B cell (primary cell): Measurements from ENCODE around the gene GPC2. TPM values are rescaled to one million over a fixed set of nuclear protein-coding genes. Genes with fewer than 3 reads are reported as not detected.

Experiments
- ATAC-seq: fragments of 200-7000 bp; cut with Tn5 transposase; one replicate; pipeline ENCODE4 v1.10.0; 2021; ENCODE audit warnings: low read depth, mild to moderate bottlenecking, moderate number of reproducible peaks, moderate library complexity
- CTCF ChIA-PET: fragments of 350-600 bp; sonication (Branson Sonifier 250); formaldehyde crosslinking; loops from one replicate; lab custom pipeline; 2021; ENCODE audit warnings: antibody characterized with exemption, inconsistent platforms; lab: Charles Lee
- POLR2A ChIA-PET: fragments of 350-600 bp; sonication (Branson Sonifier 250); formaldehyde crosslinking; loops from one replicate; lab custom pipeline; 2021; ENCODE audit warnings: antibody characterized with exemption; lab: Charles Lee
- DNase-seq: peaks from one replicate; pipeline ENCODE4 v3.0.0; 2013
- H2AFZ ChIP-seq: 2 replicates; pipeline ENCODE4 v1.6.1; 2012; ENCODE audit warnings: mild to moderate bottlenecking, low read depth, low read length; ENCODE audit not compliant: insufficient read depth, poor library complexity, severe bottlenecking
- H3K27ac ChIP-seq, 2 donors: 1 replicate in 1 of 2; 2 replicates in 1 of 2; pipeline ENCODE4 v1.5.1; 2012 to 2013; ENCODE audit warnings: low read length in 2 of 2, mild to moderate bottlenecking in 2 of 2, moderate library complexity in 1 of 2
- H3K27me3 ChIP-seq, 4 experiments: fragments of 200-600 bp in 1 of 4; sonication (generic) in 1 of 4; replicated peaks in 1 of 4; 1 replicate in 2 of 4; 2 replicates in 2 of 4; pipeline versions ENCODE4 v1.6.1 to v1.7.0; 2013 to 2016; ENCODE audit warnings: low read length in 3 of 4, mild to moderate bottlenecking in 2 of 4, mixed read lengths in 1 of 4, moderate library complexity in 1 of 4; ENCODE audit not compliant: insufficient read depth in 4 of 4, control insufficient read depth in 3 of 4; ENCODE audit errors: control extremely low read depth in 1 of 4
- H3K36me3 ChIP-seq, 2 experiments: replicated peaks in 1 of 2; 1 replicate in 1 of 2; 2 replicates in 1 of 2; pipeline versions ENCODE4 v1.6.1 to v1.7.1; 2013; ENCODE audit warnings: low read length in 1 of 2; ENCODE audit not compliant: insufficient read depth in 2 of 2, control insufficient read depth in 1 of 2; ENCODE audit errors: control extremely low read depth in 1 of 2, extremely low read depth in 1 of 2
- H3K4me1 ChIP-seq, 2 donors: fragments of 200-600 bp in 1 of 2; sonication (generic) in 1 of 2; 1 replicate in 1 of 2; 2 replicates in 1 of 2; pipeline versions ENCODE4 v1.5.1 to v1.6.1; 2013 to 2017; ENCODE audit warnings: low read length in 2 of 2; ENCODE audit not compliant: control insufficient read depth in 2 of 2, insufficient read depth in 2 of 2
- H3K4me2 ChIP-seq: replicated peaks from 2 replicates; pipeline ENCODE3; 2012; ENCODE audit warnings: mild to moderate bottlenecking, low read depth, low read length; ENCODE audit not compliant: poor library complexity, severe bottlenecking
- H3K4me3 ChIP-seq, 5 experiments: fragments of 200-600 bp in 1 of 5; sonication (generic) in 1 of 5; 1 replicate in 3 of 5; 2 replicates in 2 of 5; pipeline versions ENCODE4 v1.5.1 to v1.7.0; 2011 to 2016; ENCODE audit warnings: low read length in 4 of 5, mild to moderate bottlenecking in 4 of 5, low read depth in 2 of 5, control low read depth in 1 of 5, moderate library complexity in 1 of 5; ENCODE audit not compliant: insufficient read depth in 1 of 5; ENCODE audit errors: control extremely low read depth in 1 of 5, extremely low read depth in 1 of 5
- H3K79me2 ChIP-seq: fragments of 200-600 bp; sonication (generic); one replicate; pipeline ENCODE4 v1.6.0; 2016; ENCODE audit warnings: low read length; ENCODE audit not compliant: control insufficient read depth, insufficient read depth
- H3K9ac ChIP-seq: fragments of 200-600 bp; sonication (generic); 2 replicates; pipeline ENCODE4 v1.6.1; 2017; ENCODE audit warnings: mild to moderate bottlenecking, low read length, moderate library complexity
- H3K9me3 ChIP-seq, 3 donors: one replicate each; pipeline versions ENCODE4 v1.6.1 to v1.7.1; 2013; ENCODE audit warnings: low read length in 2 of 3; ENCODE audit not compliant: control insufficient read depth in 2 of 3, insufficient read depth in 1 of 3; ENCODE audit errors: control extremely low read depth in 1 of 3
- H4K20me1 ChIP-seq: 2 replicates; pipeline ENCODE4 v1.6.0; 2012; ENCODE audit warnings: mild to moderate bottlenecking, low read length; ENCODE audit not compliant: insufficient read depth, control insufficient read depth, poor library complexity, severe bottlenecking
- H3K27ac Mint-ChIP-seq: one replicate; pipeline ENCODE4 v1.8.0; 2021; ENCODE audit warnings: mixed read lengths
- H3K27me3 Mint-ChIP-seq: one replicate; pipeline ENCODE4 v1.8.0; 2021; ENCODE audit warnings: mixed read lengths
- H3K4me1 Mint-ChIP-seq: one replicate; pipeline ENCODE4 v1.8.0; 2021; ENCODE audit warnings: mixed read lengths
- H3K4me3 Mint-ChIP-seq: one replicate; pipeline ENCODE4 v1.8.0; 2021; ENCODE audit warnings: mixed read lengths
- H3K9me3 Mint-ChIP-seq: one replicate; pipeline ENCODE4 v1.8.0; 2022; ENCODE audit warnings: mixed read lengths; ENCODE audit not compliant: insufficient read depth
- CTCF ChIP-seq: fragments of 200-600 bp; IDR thresholded peaks from one replicate; pipeline ENCODE4 v1.8.0; 2022; ENCODE audit warnings: antibody characterized with exemption, mild to moderate bottlenecking
- EZH2 ChIP-seq: IDR thresholded peaks from 2 replicates; pipeline ENCODE4 v1.6.1; 2012; ENCODE audit warnings: borderline replicate concordance, low read depth, mild to moderate bottlenecking, moderate library complexity, low read length; ENCODE audit not compliant: insufficient read depth, poor library complexity, severe bottlenecking
- WGBS: methylation state at CpG from one replicate; pipeline ENCODE4 v1.1.5; 2013; ENCODE audit warnings: missing lambda C conversion rate; ENCODE audit not compliant: insufficient coverage; 5-methylcytosine and 5-hydroxymethylcytosine counted together
- intact Hi-C: fragments of 100-400 bp; cut with micrococcal nuclease; formaldehyde crosslinking; loops from one replicate; pipeline ENCODE4 v1.10.0; 2022
- polyA plus RNA-seq: library from polyadenylated mRNA; depleted of rRNA; stranded (reverse); fragments of >200 nt; gene quantifications from 2 replicates; pipeline ENCODE4 v1.2.3, GENCODE V29; 2012
- total RNA-seq, 2 donors: library from RNA; stranded (reverse); fragments of 120-200 nt in 1 of 2; gene quantifications; 1 replicate in 1 of 2; 2 replicates in 1 of 2; pipeline versions ENCODE4 v1.2.3 to v1.2.4, GENCODE V29; 2013 to 2022

Gene GPC2
- total and polyA plus RNA-seq, 2 donors (not counting 1 experiment from before 2014, with no cell fraction given) = 3.9 to 4.1 TPM

- Mint-ChIP-seq H3K27ac (peak overlapping the region; percentile 88), H3K9me3 (no peaks in the 10 kb centered on the region), H3K4me3 (peak overlapping the region; percentile 72), H3K27me3 (no peaks in the 10 kb centered on the region), H3K4me1 (peaks cover 18% of the 10 kb centered on the region)
- Histone ChIP-seq H3K9ac (peak overlapping the region; percentile 48), H3K27ac (peak overlapping the region in 1 of 2 donors; percentile 63), H3K27me3 (no peaks in the 10 kb centered on the region), H3K9me3 (no peaks in the 10 kb centered on the region), H3K79me2 (no peaks in the 10 kb centered on the region), H4K20me1 (no peaks in the 10 kb centered on the region), H2AFZ (peak overlapping the region; percentile 71), H3K36me3 (no peaks in the 10 kb centered on the region), H3K4me3 (peak overlapping the region in 2 of 5 experiments; percentile 15 to 20), H3K4me2 (peak overlapping the region; percentile 73), H3K4me1 (peaks cover 10 to 25% of the 10 kb centered on the region in 2 donors)
- DNase-seq (peak; percentile 55), ATAC-seq (peak; percentile 61)
- ChIA-PET POLR2A (interaction anchor here (0.6 to 1.1 kb wide), 4 partner anchors 11 to 62 kb away, joined by 3 to 5 read pairs (median 4); partner anchors contain the start of gene LAMTOR4), CTCF (interaction anchor here (0.5 to 2.9 kb wide), 11 partner anchors 9 to 290 kb away, joined by 3 to 17 read pairs (median 3); partner anchors contain the start of genes LAMTOR4 and ZCWPW1)
- intact Hi-C loops = no loop called here
- 92% methylated on average over 6 of the region's 13 CpGs for WGBS
- TF ChIP-seq CTCF (no peak), EZH2 (no peak)
Measured at GRCh38 chr7:100137851-100138760, 39.1 kb downstream of the GPC2 start.
